Measurements from ENCODE around the gene PLXND1. TPM values are rescaled to one million over a fixed set of nuclear protein-coding genes. Genes with fewer than 3 reads are reported as not detected.
A peak's percentile ranks its signal among the peaks of the same experiment; 100 is the strongest.

Gene PLXND1
- total RNA-seq, 1 donor from 2014 or later, result 3.1 TPM

GRCh38 chr3:129587566-129588210 is 18.8 kb downstream of the PLXND1 start:
- no peak for TF ChIP-seq CTCF (IDR thresholded peaks at IDR 0.05)
- Mint-ChIP-seq H3K9me3 (no peaks in the 10 kb centered on the region), H3K27ac (no peak overlapping the region), H3K4me3 (no peak overlapping the region), H3K27me3 (peaks cover 6% of the 10 kb centered on the region), H3K4me1 (peaks cover 12% of the 10 kb centered on the region), H3K36me3 (ENCODE audit: low read depth) (no peaks in the 10 kb centered on the region)
- ChIA-PET POLR2A (no interaction called here), CTCF (no interaction called here)
- DNase-seq, result no peak
- no peak for ATAC-seq (ENCODE audit: low read depth)
- intact Hi-C loops (cut with micrococcal nuclease), result no loop called here

GRCh38 chr3:129586746-129587430 is 19.6 kb downstream of the PLXND1 start:
- peaks cover 4% of the 10 kb centered on the region for H3K27me3 Mint-ChIP-seq
- no peaks in the 10 kb centered on the region for H3K9me3 Mint-ChIP-seq
- ChIA-PET CTCF (no interaction called here), POLR2A (interaction anchor here (0.5 kb wide), 1 partner anchor 582 kb away, joined by 13 read pairs; no protein-coding TSS in a partner anchor)
- H3K27ac Mint-ChIP-seq, result no peak overlapping the region
- DNase-seq (no peak), ATAC-seq (ENCODE audit: low read depth) (no peak)
- no peaks in the 10 kb centered on the region for H3K36me3 Mint-ChIP-seq (ENCODE audit: low read depth)
- intact Hi-C loops (cut with micrococcal nuclease), result no loop called here
- no peak overlapping the region for H3K4me3 Mint-ChIP-seq
- no peak for TF ChIP-seq CTCF (IDR thresholded peaks at IDR 0.05)
- peaks cover 8% of the 10 kb centered on the region for H3K4me1 Mint-ChIP-seq

GRCh38 chr3:129585949-129586657 is 20.4 kb downstream of the PLXND1 start:
- H3K27me3 Mint-ChIP-seq, result no peaks in the 10 kb centered on the region
- POLR2A ChIA-PET, result interaction anchor here (0.5 kb wide), 1 partner anchor 582 kb away, joined by 13 read pairs; no protein-coding TSS in a partner anchor
- H3K36me3 Mint-ChIP-seq (ENCODE audit: low read depth), result no peaks in the 10 kb centered on the region
- no peak overlapping the region for H3K27ac Mint-ChIP-seq
- intact Hi-C loops (cut with micrococcal nuclease), result no loop called here
- no peak overlapping the region for H3K4me3 Mint-ChIP-seq
- DNase-seq (no peak), ATAC-seq (ENCODE audit: low read depth) (no peak)
- CTCF ChIA-PET, result no interaction called here
- peaks cover 6% of the 10 kb centered on the region for H3K4me1 Mint-ChIP-seq
- no peak for TF ChIP-seq CTCF (IDR thresholded peaks at IDR 0.05)
- no peaks in the 10 kb centered on the region for H3K9me3 Mint-ChIP-seq

GRCh38 chr3:129584631-129585030 is 21.8 kb downstream of the PLXND1 start:
- ATAC-seq (ENCODE audit: low read depth) (no peak), DNase-seq (no peak)
- no peak for TF ChIP-seq CTCF (IDR thresholded peaks at IDR 0.05)
- ChIA-PET CTCF (no interaction called here), POLR2A (no interaction called here)
- H3K9me3 Mint-ChIP-seq, result no peaks in the 10 kb centered on the region
- H3K27me3 Mint-ChIP-seq, result no peaks in the 10 kb centered on the region
- H3K4me1 Mint-ChIP-seq, result peaks cover 9% of the 10 kb centered on the region
- no peak overlapping the region for H3K4me3 Mint-ChIP-seq
- no peak overlapping the region for H3K27ac Mint-ChIP-seq
- intact Hi-C loops (cut with micrococcal nuclease), result no loop called here
- H3K36me3 Mint-ChIP-seq (ENCODE audit: low read depth), result no peaks in the 10 kb centered on the region

- POLR2A ChIA-PET, result no interaction called here
- Mint-ChIP-seq H3K36me3 (ENCODE audit: low read depth) (no peaks in the 10 kb centered on the region), H3K27me3 (no peaks in the 10 kb centered on the region), H3K4me1 (peaks cover 19% of the 10 kb centered on the region), H3K9me3 (no peaks in the 10 kb centered on the region), H3K4me3 (no peak overlapping the region), H3K27ac (peak overlapping the region; percentile 22)
- intact Hi-C loops (cut with micrococcal nuclease), result no loop called here
- CTCF ChIA-PET, result no interaction called here
- ATAC-seq (ENCODE audit: low read depth), result no peak
- no peak for DNase-seq
- TF ChIP-seq CTCF (IDR thresholded peaks at IDR 0.05), result no peak
Measured at GRCh38 chr3:129583289-129583688, 23.2 kb downstream of the PLXND1 start.
